KMS-11 (cell line): ENCODE measurements around the gene MADD.

Experiments
- H2AFZ ChIP-seq: fragments of 200-600 bp; sonication (generic); 2 replicates; pipeline ENCODE4 v1.6.1; 2016; ENCODE audit warnings: antibody characterized with exemption, mixed run types, low read depth
- H3K27ac ChIP-seq: fragments of 200-600 bp; sonication (generic); 2 replicates; pipeline ENCODE4 v1.6.1; 2016; ENCODE audit warnings: mild to moderate bottlenecking, mixed run types
- H3K27me3 ChIP-seq: fragments of 200-600 bp; sonication (generic); 2 replicates; pipeline ENCODE4 v1.6.1; 2017; ENCODE audit warnings: mild to moderate bottlenecking, low read depth, mixed run types, moderate library complexity; ENCODE audit not compliant: insufficient read depth
- H3K36me3 ChIP-seq: fragments of 200-600 bp; sonication (generic); 2 replicates; pipeline ENCODE4 v1.6.1; 2017; ENCODE audit warnings: mild to moderate bottlenecking, mixed run types; ENCODE audit not compliant: insufficient read depth
- H3K4me1 ChIP-seq: fragments of 200-600 bp; sonication (generic); 2 replicates; pipeline ENCODE4 v1.6.1; 2016; ENCODE audit warnings: mild to moderate bottlenecking, low read depth, mixed run types; ENCODE audit not compliant: poor library complexity, severe bottlenecking
- H3K4me2 ChIP-seq: fragments of 200-600 bp; sonication (generic); 2 replicates; pipeline ENCODE4 v1.7.0; 2016; ENCODE audit warnings: mild to moderate bottlenecking, mixed run types
- H3K4me3 ChIP-seq: fragments of 200-600 bp; sonication (generic); IDR thresholded peaks from 2 replicates; pipeline ENCODE4 v1.6.1; 2017; ENCODE audit warnings: low read depth, low read length, mixed read lengths; ENCODE audit not compliant: insufficient read depth
- H3K79me2 ChIP-seq: fragments of 200-600 bp; sonication (generic); 2 replicates; pipeline ENCODE4 v1.6.1; 2016; ENCODE audit warnings: low read depth, mixed run types; ENCODE audit not compliant: insufficient read depth
- H3K9ac ChIP-seq: fragments of 200-600 bp; sonication (generic); 2 replicates; pipeline ENCODE4 v1.6.1; 2016; ENCODE audit warnings: mild to moderate bottlenecking, mixed run types
- H4K20me1 ChIP-seq: fragments of 200-600 bp; sonication (generic); 2 replicates; pipeline ENCODE4 v1.6.1; 2016; ENCODE audit warnings: mild to moderate bottlenecking, mixed run types; ENCODE audit not compliant: insufficient read depth
- CTCF ChIP-seq: fragments of 200-600 bp; sonication (generic); conservative IDR thresholded peaks from 2 replicates; pipeline ENCODE4 v1.6.1; 2017; ENCODE audit warnings: low read depth, mild to moderate bottlenecking, antibody characterized with exemption, low read length, moderate library complexity, mixed read lengths

The MADD gene

GRCh38 chr11:47302853-47303252 lies 32.9 kb downstream of the MADD start:
- Histone ChIP-seq H3K27ac (no peak overlapping the region), H2AFZ (no peak overlapping the region), H4K20me1 (no peaks in the 10 kb centered on the region), H3K4me3 (no peak overlapping the region), H3K36me3 (no peaks in the 10 kb centered on the region; the same call in 1 of the 2 replicates), H3K79me2 (no peaks in the 10 kb centered on the region), H3K9ac (no peak overlapping the region), H3K4me1 (no peaks in the 10 kb centered on the region), H3K27me3 (no peaks in the 10 kb centered on the region), H3K4me2 (no peak overlapping the region)
- no peak for TF ChIP-seq CTCF

GRCh38 chr11:47305734-47306483 lies 36.0 kb downstream of the MADD start:
- H3K36me3 ChIP-seq: no peaks in the 10 kb centered on the region
- no peak for TF ChIP-seq CTCF

GRCh38 chr11:47306484-47306844 lies 36.5 kb downstream of the MADD start:
- Histone ChIP-seq H2AFZ (no peak overlapping the region), H3K4me1 (no peaks in the 10 kb centered on the region), H3K4me3 (no peak overlapping the region), H3K4me2 (no peak overlapping the region), H3K36me3 (no peaks in the 10 kb centered on the region), H3K79me2 (no peaks in the 10 kb centered on the region), H3K27me3 (no peaks in the 10 kb centered on the region), H3K9ac (no peak overlapping the region), H4K20me1 (no peaks in the 10 kb centered on the region), H3K27ac (no peak overlapping the region)
- no peak for TF ChIP-seq CTCF

More at GRCh38 chr11:47305734-47306483, 36.0 kb downstream of the MADD start:
- H3K9ac ChIP-seq: no peak overlapping the region
- H3K79me2 ChIP-seq: no peaks in the 10 kb centered on the region
- H2AFZ ChIP-seq: no peak overlapping the region
- no peaks in the 10 kb centered on the region for H4K20me1 ChIP-seq
- H3K4me3 ChIP-seq: no peak overlapping the region
- no peaks in the 10 kb centered on the region for H3K27me3 ChIP-seq
- no peak overlapping the region for H3K4me2 ChIP-seq
- no peak overlapping the region for H3K27ac ChIP-seq
- no peaks in the 10 kb centered on the region for H3K4me1 ChIP-seq

- Histone ChIP-seq H3K36me3 (no peaks in the 10 kb centered on the region), H3K79me2 (no peaks in the 10 kb centered on the region), H3K9ac (no peak overlapping the region), H3K27ac (no peak overlapping the region), H3K4me2 (no peak overlapping the region), H2AFZ (no peak overlapping the region), H3K27me3 (no peaks in the 10 kb centered on the region), H3K4me3 (no peak overlapping the region), H4K20me1 (no peaks in the 10 kb centered on the region), H3K4me1 (no peaks in the 10 kb centered on the region)
- TF ChIP-seq CTCF: no peak
Observed at GRCh38 chr11:47308050-47308823, 38.3 kb downstream of the MADD start.
